ENCODE results near the gene ZNF598.

The ZNF598 gene

GRCh38 chr16:2025878-2026460 is 16.3 kb upstream of the ZNF598 start:
- H3K9ac ChIP-seq (ENCODE audit: low read length) = no peak overlapping the region
- no peaks in the 10 kb centered on the region for H3F3A ChIP-seq (ENCODE audit: insufficient read depth)
- no peak overlapping the region for H2AFZ ChIP-seq (ENCODE audit: low read depth, low read length, severe bottlenecking)
- no peak overlapping the region for H3K4me2 ChIP-seq (ENCODE audit: low read depth, low read length, poor library complexity, severe bottlenecking)
- no peak overlapping the region for H3K27ac ChIP-seq (ENCODE audit: low read depth, low read length)
- no peaks in the 10 kb centered on the region for H3K9me3 ChIP-seq (ENCODE audit: insufficient read depth, low read length)
- no peak for TF ChIP-seq CTCF (IDR thresholded peaks at IDR 0.05; ENCODE audit: insufficient read depth, low read length, poor library complexity, severe bottlenecking)
- no peak for TF ChIP-seq EZH2phosphoT487 (conservative IDR thresholded peaks at IDR 0.05; ENCODE audit: low read length)
- no peaks in the 10 kb centered on the region for H4K20me1 ChIP-seq (ENCODE audit: low read depth, low read length)
- H3K27me3 ChIP-seq (ENCODE audit: low read length) = no peaks in the 10 kb centered on the region
- H3K4me3 ChIP-seq (ENCODE audit: insufficient read depth, low read length, poor library complexity, severe bottlenecking) = no peak overlapping the region
- no peaks in the 10 kb centered on the region for H3K36me3 ChIP-seq (ENCODE audit: low read length)
- no peaks in the 10 kb centered on the region for H3K9me2 ChIP-seq (replicated peaks; ENCODE audit: insufficient read depth, low read length)
- no peaks in the 10 kb centered on the region for H3K79me2 ChIP-seq (ENCODE audit: insufficient read depth, low read length)

GRCh38 chr16:2025251-2025650 is 15.6 kb upstream of the ZNF598 start:
- Histone ChIP-seq H2AFZ (ENCODE audit: low read depth, low read length, severe bottlenecking) (no peak overlapping the region), H3K9ac (ENCODE audit: low read length) (no peak overlapping the region)

GRCh38 chr16:2024032-2024420 is 14.4 kb upstream of the ZNF598 start:
- Histone ChIP-seq H3K4me2 (ENCODE audit: low read depth, low read length, poor library complexity, severe bottlenecking) (no peak overlapping the region), H3K9me3 (ENCODE audit: insufficient read depth, low read length) (no peaks in the 10 kb centered on the region), H3K79me2 (ENCODE audit: insufficient read depth, low read length) (no peaks in the 10 kb centered on the region), H3K4me3 (ENCODE audit: insufficient read depth, low read length, poor library complexity, severe bottlenecking) (no peak overlapping the region), H3F3A (ENCODE audit: insufficient read depth) (no peaks in the 10 kb centered on the region), H3K36me3 (ENCODE audit: low read length) (no peaks in the 10 kb centered on the region), H3K9ac (ENCODE audit: low read length) (no peak overlapping the region), H3K27ac (ENCODE audit: low read depth, low read length) (no peak overlapping the region), H3K9me2 (replicated peaks; ENCODE audit: insufficient read depth, low read length) (no peaks in the 10 kb centered on the region), H4K20me1 (ENCODE audit: low read depth, low read length) (no peaks in the 10 kb centered on the region), H3K27me3 (ENCODE audit: low read length) (no peaks in the 10 kb centered on the region), H2AFZ (ENCODE audit: low read depth, low read length, severe bottlenecking) (no peak overlapping the region)
- TF ChIP-seq CTCF (IDR thresholded peaks at IDR 0.05; ENCODE audit: insufficient read depth, low read length, poor library complexity, severe bottlenecking) (no peak), EZH2phosphoT487 (conservative IDR thresholded peaks at IDR 0.05; ENCODE audit: low read length) (no peak)

More at GRCh38 chr16:2025251-2025650, 15.6 kb upstream of the ZNF598 start:
- H3K9me2 ChIP-seq (replicated peaks; ENCODE audit: insufficient read depth, low read length) = no peaks in the 10 kb centered on the region
- H3K36me3 ChIP-seq (ENCODE audit: low read length) = no peaks in the 10 kb centered on the region
- no peak overlapping the region for H3K4me3 ChIP-seq (ENCODE audit: insufficient read depth, low read length, poor library complexity, severe bottlenecking)
- TF ChIP-seq CTCF (IDR thresholded peaks at IDR 0.05; ENCODE audit: insufficient read depth, low read length, poor library complexity, severe bottlenecking) = no peak
- no peak for TF ChIP-seq EZH2phosphoT487 (conservative IDR thresholded peaks at IDR 0.05; ENCODE audit: low read length)
- H3K4me2 ChIP-seq (ENCODE audit: low read depth, low read length, poor library complexity, severe bottlenecking) = no peak overlapping the region
- H3K27me3 ChIP-seq (ENCODE audit: low read length) = no peaks in the 10 kb centered on the region
- H3K27ac ChIP-seq (ENCODE audit: low read depth, low read length) = no peak overlapping the region
- H3K9me3 ChIP-seq (ENCODE audit: insufficient read depth, low read length) = no peaks in the 10 kb centered on the region
- no peaks in the 10 kb centered on the region for H3F3A ChIP-seq (ENCODE audit: insufficient read depth)
- no peaks in the 10 kb centered on the region for H4K20me1 ChIP-seq (ENCODE audit: low read depth, low read length)
- H3K79me2 ChIP-seq (ENCODE audit: insufficient read depth, low read length) = no peaks in the 10 kb centered on the region

Data from SU-DHL-6 (cell line).